Amygdala (tissue), 56 donors: ENCODE measurements around the gene TMEM167B.
"Not testable (repeated sequence)": the region's sequence is repeated elsewhere in the genome, so short reads cannot be mapped to it uniquely, and the experiment has no call there.

Source experiments
- DNase-seq, 56 donors: peaks; one replicate each; lab custom pipeline; 2025; lab: John Stamatoyannopoulos, UW

The TMEM167B gene

DNA sequence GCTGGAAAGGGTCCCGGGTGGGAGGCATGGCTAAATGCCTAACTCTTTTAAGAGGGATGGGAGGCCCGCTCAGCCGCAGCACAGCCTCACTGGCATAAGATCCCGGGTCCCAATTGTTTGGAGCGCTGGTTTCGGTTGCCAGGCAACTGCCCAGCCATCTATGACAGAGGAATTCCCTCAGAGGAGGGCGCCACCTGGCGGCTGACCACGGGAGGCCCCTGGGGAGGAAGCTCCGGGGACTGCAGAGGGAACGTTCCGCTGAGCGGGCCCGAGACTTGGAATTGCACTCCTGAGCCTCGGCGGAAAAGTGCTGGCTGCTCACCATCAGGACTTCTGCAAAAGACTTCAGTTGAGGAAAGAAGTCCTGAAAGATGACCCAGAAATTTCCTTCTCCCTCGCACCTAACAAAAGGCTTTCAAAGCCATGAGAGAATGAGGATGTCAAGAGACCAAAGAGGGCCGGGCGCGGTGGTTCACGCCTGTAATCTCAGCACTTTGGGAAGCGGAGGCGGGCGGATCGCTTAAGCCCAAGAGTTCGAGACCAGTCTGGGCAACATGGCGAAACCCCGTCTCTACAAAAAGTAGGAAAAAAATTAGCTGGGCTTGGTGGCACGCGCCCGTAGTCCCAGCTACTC, 22.2 kb downstream of the TMEM167B start:
- DNase-seq: peak in 55 of 56 donors; percentile 62 to 97 (median 83)

DNA sequence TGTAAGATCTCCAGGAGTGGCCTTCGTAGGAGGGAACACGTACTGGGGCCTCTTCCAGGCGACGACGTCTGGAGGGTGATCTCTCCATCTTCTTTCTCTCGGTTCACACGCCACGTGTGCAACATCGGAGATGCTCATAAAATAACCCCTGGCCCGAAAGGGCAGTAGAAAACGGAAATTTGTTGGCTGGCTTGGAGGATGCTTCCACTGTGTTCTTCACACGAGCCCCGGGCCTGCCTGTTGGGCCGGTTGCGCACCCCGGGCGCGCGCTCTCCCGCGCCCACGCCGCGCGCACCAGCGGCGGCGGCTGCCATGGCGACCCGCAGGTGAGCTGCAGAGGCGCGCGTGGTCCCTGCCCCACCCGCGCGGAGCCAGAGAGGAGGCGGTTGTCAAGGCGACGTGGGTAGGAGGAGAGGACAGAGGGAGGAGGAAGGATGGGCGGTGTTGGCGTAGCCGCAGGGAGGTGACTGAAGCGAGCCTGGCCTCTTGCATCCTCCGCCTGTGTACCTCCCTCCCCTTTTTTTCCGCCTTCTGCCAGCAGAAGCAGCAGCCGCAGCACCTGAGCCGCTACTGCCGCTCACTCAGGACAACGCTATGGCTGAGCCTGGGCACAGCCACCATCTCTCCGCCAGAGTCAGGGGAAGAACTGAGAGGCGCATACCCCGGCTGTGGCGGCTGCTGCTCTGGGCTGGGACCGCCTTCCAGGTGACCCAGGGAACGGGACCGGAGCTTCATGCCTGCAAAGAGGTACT, 23.2 kb downstream of the TMEM167B start, which contains the start of gene ELAPOR1:
Gene ELAPOR1 (plus strand): TSS at position 526 of the 752 bp plus-strand sequence. CDS start 69 bp downstream, at position 595.
- peak in 40 of 56 donors; percentile 9 to 76 (median 45) for DNase-seq

DNA sequence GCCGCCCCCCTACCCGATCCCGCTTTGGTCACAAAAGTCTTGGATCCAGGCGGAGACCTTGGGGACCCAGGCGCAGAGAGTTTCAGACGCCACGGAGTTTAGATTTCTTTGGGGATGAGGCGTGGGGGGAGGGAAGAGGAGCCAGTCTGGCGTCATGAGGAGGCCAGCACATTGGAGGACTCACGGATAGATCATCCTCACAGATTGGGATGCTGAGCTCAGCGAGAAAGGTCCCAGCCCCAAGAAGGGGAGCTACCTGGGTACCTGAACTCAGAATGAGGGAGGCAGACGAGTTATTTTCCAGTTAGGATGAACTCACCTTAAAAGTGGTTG, 23.7 kb downstream of the TMEM167B start:
- peak in 3 of 56 donors; percentile 34 to 54 (median 54) for DNase-seq

DNA sequence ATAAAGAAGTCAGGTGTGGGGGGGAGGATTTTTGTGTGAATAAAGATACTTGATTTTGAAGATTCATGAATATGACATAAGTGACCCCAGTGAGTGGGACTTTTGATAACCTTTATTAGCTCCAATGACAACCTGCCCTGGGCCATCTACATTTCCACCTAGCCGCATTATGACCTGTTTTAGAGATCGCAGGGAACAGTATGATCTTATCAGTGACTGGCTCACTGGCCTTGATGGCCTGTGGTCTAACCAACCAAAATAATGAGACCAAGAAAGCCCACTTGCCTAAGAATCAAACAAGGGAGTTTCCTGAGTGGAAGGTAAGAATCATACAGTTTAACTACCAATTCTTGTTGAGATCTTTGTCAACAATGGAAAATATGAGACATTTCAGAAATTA, 25.1 kb downstream of the TMEM167B start:
- DNase-seq: no peak

DNA sequence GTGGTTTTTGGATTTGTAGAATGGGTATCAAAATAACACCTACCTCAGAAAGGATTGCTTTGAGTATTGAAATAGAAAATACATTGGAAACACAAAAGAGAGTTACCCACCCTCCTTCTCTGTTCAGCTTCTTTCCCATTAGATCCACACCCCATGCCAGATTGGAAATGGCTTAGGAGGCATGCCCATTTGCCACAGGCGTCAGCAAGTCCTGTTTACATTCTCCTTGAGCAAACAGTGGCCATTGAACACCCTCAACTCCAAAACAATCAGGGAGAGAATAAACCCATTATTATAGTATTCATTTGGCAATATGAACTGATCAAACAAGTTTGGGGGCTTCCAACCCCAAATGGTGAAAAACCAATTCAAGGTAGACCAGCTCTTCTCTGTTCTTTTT, 25.7 kb downstream of the TMEM167B start:
- no peak for DNase-seq

DNA sequence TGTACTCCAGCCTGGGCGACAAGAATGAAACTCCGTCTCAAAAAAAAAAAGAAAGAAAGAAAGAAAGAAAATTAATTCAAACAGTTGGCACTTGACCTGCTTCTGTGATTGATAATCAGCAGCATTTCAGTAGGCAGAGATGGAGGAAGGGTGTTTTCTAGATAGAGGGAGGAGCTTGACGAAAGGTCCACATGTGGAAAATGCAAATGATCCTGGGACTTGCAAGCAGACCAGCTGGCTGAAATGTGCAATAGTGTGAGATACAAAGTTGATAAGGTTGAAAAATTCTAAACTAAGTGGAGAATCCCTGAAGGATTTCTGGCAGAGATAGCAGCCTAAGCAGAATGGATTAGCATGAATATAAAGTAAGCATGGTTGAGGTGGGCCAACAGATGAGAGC, 27.5 kb downstream of the TMEM167B start:
- no peak for DNase-seq

DNA sequence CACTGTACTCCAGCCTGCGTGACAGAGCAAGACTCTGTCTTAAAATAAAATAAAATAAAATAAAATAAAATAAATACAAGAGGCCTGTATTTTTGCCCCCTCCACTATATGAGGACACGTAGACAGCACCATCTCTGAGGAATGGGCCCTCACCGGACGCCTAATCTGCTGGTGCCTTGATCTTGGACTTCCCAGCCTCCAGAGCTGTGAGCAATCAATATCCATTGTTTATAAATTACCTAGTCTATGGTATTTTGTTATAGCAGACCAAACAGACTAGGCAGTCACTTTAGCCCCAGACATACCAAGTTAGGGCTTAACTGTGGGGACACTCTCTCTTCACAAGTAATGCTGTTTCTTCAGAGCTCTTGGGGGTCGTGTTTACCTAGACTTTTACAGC, 29.8 kb downstream of the TMEM167B start:
- no peak for DNase-seq

DNA sequence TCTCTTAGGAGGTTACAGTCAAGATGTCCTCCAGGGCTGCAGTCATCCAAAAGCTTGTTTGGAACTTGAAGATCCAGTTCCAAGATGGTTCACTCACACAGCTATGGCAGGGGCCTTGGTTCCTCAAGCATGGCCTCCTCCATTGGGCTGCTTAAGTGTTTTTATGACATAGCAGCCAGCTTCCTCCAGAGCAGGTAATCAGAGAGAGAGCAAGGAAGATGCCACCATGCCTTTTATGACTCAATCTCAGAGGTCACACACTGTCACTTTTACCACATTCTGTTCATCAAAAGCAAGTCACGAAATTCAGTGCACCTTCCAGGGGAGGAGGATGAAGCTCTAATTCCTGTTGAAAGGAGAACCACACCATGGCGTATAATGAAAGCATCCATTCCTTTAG, 40.5 kb downstream of the TMEM167B start:
- no peak for DNase-seq

DNA sequence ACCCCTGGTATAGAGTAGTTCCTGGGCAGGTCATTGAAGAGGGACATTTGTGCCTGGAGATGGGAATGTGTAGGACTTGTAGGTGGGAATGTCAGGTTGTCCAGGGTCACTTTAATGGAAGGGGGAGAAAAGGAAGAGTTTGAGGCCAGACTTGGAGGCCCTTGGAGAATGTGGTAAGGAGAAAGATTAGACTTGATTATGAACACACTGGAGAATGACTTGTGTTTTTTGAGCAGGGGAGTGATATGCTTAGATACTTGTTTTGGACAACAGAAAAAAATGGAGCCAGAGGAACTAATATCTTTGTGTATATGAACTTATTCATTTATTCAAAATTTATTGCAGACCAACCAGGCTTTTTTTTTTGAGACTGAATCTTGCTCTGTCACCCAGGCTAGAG, 41.2 kb downstream of the TMEM167B start:
- no peak for DNase-seq

DNA sequence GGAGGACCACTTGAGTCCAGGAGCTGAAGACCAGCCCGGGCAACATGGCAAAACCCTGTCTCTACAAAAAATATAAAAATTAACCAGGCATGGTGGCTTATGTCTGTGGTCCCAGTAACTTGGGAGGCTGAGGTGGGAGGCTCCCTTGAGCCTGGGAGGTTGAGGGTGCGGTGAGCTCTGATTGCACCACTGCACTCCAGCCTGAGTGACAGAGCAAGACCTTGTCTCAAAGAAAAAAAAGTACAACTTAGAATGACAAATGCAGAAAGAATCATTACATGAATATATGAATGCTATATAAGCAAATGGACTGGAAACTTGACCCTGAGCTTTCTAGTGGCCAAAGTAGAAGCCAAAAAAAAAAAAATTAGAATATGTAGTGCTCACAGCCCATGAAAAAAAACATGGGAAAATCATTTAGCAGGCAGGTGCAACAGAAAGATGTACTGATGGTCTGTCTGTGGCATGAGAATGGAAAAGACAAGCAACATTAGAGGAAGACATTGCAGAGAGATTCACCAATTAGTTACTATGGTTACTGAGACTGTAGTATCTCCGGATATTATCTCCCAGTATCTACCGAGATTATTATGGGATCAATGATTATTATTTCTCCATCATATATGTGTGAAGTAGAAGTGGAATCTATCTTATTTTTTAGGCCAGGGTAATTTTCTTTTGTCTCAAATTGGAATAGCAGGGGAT, 42.6 kb downstream of the TMEM167B start:
- no peak for DNase-seq

DNA sequence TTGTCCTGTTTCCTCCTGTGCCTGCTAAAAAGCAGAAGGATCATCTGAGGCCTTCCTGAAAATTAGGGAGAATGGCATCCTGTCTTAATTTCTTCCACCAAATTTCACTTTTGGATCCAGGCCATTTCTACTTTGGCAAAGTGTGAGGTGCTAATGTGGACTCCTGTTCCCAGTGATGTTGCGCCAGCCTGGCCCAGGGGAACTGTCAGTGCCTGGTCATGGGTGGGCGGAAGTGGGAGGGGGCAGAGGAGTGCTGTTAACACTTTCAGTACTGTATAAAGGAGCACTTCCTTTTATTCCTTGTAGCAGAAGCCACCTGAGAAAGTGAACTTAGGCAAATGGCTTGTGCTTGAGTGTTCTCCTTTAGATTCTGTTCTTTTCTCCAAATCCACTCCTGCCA, 43.3 kb downstream of the TMEM167B start:
- DNase-seq: peak in 35 of 56 donors; percentile 8 to 60 (median 20)

DNA sequence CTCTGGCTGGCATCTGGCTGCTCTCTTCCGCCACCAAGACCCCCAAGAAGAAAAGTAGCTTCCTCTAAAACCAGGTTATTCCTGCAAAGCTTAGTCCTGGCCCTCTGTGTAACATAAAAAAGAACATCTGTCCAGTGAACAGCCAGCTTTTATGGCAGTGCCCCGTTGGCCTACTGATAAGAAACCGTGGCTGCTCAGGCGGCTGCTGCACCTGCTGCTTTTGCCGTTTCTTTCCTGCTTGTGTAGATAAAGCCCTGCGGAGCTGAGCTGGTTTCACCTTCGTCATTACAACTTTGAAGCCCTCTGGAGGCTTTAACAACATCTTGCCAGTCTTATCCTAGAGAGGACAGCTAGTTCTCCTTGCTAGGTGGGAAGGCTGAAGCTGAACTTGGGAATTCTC, 43.9 kb downstream of the TMEM167B start:
- no peak for DNase-seq

DNA sequence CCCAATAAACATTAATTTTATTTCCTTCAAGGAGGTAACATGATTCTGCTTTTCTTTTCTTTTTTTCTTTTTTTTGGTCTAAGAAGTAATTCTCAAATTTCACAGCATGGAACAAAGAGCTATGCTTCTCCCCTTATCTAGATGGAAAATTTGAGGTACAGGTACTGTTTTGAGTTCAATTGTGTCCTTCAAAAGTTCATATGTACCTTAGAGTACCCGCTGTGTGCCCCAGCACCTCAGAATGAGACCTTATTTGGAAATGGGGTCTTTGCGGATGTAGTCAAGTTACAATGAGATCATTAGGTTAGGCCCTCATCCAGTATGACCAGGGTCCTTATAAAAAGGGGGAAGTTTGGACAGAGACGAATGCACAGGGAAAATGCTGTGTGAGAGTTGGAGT, 45.4 kb downstream of the TMEM167B start:
- no peak for DNase-seq

DNA sequence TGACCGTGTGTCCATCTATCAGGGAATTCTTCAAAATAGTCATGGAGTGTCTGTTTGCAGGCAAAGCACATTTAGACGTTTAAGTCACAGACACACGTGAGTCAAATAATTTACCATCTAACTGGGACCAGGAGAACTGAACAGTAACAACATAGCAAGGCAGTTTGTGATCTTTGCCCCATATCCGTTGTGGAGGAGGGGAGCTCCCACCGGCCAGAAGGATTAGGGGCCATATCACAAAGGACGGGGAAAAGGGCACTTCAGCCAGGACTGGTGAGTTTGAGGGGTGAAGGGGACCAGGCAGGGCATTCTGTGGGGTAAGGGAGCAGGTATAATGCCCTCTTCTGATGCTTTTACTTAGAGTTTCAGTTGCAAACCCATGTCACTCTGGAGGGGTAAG, 46.2 kb downstream of the TMEM167B start:
- no peak for DNase-seq

DNA sequence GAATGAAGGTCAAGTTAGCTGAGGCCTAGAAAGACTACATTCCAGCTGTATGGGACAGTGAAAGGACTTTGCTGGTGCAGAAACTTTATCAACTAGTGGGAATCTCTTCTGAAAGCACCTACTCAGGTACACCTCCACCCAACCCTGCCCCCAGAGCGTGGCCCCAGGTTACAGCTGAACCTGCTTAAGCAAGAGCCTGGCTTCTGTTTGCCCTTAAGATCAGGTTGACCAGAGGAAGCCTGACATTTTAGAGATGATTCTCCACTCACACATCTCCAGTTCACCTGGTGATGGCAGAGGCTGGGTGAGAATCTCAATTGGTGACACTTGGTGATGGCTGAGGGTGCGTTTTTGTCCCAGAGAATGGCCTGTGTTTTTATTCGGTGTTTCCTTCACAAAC, 47.4 kb downstream of the TMEM167B start:
- DNase-seq: no peak

DNA sequence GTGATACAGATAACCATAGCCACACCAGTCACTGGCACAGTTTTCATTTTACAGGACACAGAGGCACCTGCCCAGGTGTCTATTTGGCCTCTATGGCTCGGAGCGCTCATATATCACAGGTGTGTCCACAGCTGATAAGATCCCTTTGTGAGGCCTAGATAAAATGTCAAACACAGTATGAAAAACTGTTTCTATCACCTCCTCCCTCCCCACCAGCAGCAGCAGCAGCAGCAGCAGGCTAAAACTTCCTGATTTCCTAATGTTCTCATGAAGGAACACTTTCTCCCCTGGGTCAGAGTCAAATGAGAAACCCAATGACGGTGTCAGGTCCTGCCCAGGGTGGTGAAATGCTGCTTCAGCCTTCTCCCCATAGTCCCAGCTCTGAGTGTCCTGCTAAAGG, 47.8 kb downstream of the TMEM167B start:
- no peak for DNase-seq

DNA sequence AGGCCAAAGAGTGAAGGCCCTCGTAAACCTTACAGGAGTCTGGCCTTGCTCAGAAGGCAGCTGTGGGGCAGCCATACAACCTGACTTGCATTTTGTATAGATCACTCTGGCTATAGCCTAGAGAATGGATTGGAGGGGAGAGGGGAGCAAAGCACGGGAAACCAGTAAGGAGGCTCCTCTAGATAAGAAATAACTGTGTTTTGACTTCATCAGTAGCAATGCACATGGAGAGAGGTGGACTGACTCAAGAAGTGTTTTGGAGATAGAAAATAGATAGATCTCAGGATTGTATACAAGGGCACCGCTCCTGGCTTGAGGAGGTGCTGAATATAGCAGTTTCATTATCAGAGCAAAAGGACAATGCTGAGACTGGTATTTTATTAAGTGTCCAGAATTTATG, 49.8 kb downstream of the TMEM167B start:
- DNase-seq: no peak

DNA sequence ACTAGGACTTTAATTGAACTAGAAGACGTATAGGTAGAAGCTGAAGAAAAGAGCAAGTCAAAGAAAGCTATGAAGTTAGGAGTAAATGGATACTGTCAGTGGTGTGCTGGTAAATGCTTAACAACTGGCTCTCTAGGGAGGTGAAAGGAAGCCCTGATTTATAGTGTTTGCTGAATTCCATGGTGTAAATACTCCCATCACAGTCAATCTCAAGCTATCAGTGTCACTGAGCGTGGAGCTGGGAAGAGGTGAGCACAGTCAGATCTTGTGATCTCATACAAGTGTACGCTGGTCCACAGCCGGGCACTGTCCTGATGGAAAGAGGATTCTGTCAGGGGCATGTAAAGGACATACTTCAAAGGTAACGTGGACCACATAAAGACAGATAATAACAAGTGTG, 51.7 kb downstream of the TMEM167B start:
- DNase-seq: no peak

DNA sequence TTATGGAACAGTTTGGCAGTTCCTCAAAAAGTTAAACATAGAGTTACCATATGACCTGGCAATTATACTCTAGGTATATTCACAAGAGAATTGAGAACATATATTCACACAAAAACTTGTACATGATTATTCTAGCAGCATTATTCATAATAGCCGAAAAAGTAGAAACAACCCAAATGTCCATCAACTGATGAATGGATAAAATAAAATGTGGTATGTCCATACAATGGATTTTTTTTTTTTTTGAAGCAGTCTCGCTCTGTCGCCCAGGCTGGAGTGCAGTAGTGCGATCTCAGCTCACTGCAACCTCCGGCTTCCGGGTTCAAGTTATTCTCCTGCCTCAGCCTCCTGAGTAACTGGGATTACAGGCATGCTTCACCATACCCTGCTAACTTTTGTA, 52.2 kb downstream of the TMEM167B start:
- DNase-seq: not testable (repeated sequence)
